Fibroblast of skin of left quadriceps (primary cell): ENCODE results near the gene CLEC1B.
"Not testable (repeated sequence)": the region's sequence is repeated elsewhere in the genome, so short reads cannot be mapped to it uniquely, and the experiment has no call there.

Source experiments
- DNase-seq, 2 experiments: peaks; one replicate each; pipeline ENCODE4 v3.0.0-alpha.2; 2013; ENCODE audit warnings: low read depth in 2 of 2

The CLEC1B gene

GRCh38 chr12:9974731-9975130 is 24.2 kb downstream of the CLEC1B start:
- DNase-seq: not testable (repeated sequence)

DNA sequence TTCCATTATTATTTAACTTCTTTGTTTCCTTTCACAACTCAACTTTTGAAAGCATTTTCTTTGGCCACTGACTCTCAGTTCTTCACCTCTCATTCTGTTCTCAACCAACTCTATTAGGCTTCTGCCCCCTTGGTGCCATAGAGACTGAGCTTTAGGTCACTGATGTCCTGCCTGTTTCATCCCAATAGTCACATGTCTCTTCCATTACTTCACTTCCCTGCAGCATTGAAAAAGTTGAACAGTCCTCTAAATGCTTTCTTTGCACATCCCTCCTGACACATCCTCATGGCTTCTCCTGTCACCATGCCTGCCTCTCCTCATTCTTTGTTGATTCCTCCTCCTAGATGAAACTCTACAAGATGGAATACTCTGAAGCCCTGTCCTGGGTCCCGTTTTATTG is 25.0 kb downstream of the CLEC1B start:
- no peak for DNase-seq

DNA sequence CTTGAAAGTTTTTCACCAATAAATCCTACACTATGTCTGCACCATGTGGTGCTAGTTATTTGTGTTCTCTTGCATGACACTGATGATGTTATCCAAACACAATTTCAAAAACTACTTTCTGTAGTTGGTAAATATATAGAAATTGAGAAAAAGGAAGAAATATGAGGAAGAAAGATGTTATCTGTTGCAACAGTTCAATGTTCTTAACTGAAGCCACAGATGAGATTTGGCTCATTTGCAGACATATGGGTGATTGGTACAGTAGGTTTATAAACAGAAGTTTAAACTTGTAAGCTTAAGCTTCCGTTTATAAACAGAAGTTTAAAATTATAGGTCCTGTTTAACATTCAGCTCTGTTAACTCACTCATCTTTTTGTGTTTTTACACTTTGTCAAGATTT is 27.7 kb downstream of the CLEC1B start, which contains the start of gene CLEC12A:
CLEC12A (plus strand) TSS at position 229 of the 400 bp plus-strand sequence. CDS start 188 bp downstream, outside the sequence.
- DNase-seq: no peak

- DNase-seq: no peak
Measured at GRCh38 chr12:9969673-9970072, 29.2 kb downstream of the CLEC1B start.

DNA sequence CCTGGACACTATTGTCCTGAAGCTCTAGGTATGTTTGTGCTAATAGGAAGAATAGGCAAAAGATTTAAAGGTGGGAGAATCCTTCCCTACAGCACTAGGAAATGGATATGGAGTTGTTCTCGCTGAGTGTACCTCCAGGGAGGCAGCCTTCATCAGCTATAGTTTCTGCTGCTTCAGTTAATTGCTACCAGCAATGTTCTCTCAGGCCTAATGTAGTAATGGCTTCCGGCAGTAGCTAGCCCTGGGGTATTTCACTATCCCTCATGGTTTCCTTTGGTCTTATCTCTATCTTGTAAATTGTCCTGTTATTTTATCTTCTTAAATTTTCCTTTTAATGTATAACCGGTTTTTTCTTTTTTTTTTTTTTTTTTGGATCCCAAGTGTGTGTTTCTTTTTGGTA is 37.0 kb downstream of the CLEC1B start:
- DNase-seq: no peak

DNA sequence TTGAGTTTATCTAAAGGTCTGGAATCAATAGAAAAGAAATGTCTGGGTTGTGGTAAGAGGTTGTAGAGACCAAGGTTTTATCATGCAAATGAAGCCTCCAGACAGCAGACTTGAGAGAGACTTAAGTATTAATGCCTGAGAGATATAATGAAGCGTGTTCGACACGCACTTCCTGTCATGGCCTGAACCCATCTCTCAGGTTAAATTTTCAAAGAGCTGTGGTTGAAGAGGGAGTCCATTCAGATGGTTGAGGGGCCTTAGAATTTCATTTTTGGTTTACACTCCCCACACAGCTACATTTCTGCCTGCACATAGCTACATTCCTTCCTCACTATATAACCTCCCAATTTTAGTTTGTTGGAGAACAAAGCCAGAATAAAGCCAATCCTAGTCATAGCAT is 37.8 kb downstream of the CLEC1B start:
- DNase-seq: no peak

- no peak for DNase-seq
Measured at GRCh38 chr12:9960590-9960989, 38.3 kb downstream of the CLEC1B start.

DNA sequence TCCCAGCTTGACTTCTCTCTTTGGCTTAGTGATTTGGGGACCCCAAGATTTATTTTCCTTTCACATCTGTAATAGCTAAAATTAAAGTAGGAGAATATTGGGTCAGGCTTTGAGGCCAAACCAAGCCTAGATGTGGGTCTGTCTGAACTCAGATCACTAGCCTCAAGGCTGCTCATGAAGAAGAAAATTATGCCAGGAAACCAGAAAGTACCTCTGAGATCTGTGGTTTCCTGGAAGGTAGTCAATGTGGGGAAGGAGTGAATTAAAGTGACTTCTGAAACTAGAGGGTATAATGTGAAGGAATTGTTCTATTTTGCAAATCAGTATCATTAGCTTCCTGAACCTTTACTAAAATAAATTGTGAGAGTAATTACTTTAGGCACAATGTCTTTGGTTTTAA is 41.1 kb downstream of the CLEC1B start:
- no peak for DNase-seq

- DNase-seq: not testable (repeated sequence)
Measured at GRCh38 chr12:9952954-9953729, 45.8 kb downstream of the CLEC1B start.

DNA sequence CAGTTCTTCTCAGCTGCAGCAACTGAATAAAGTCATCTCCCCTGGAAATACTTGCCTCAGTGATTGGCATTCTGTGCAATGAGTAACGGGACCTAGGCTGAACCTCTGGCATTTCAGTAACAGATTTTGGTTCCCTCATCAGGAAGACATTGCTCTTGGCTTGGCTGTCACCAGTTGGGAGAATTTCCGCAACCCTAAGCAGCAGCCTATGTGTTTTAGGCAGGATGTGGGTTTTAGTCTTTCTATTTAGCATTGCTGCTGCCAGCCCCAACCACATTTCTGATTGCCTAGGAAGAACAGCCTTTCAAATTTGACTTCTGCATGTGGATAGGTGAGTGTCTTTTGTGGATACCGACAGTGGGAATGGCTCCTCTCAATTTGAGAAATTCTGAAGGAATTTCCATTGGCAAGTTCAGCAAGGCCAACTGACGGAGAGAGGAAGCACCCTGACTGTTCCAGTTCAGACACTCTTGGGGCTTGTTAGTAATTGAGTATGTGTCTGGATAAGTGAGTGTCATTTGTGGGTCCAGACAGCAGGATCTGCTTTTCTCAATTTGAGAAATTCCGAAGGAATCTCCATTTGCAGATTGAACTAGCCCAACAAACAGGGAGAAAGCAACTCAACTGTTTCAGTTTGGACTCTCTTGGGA is 47.8 kb downstream of the CLEC1B start:
- no peak for DNase-seq

DNA sequence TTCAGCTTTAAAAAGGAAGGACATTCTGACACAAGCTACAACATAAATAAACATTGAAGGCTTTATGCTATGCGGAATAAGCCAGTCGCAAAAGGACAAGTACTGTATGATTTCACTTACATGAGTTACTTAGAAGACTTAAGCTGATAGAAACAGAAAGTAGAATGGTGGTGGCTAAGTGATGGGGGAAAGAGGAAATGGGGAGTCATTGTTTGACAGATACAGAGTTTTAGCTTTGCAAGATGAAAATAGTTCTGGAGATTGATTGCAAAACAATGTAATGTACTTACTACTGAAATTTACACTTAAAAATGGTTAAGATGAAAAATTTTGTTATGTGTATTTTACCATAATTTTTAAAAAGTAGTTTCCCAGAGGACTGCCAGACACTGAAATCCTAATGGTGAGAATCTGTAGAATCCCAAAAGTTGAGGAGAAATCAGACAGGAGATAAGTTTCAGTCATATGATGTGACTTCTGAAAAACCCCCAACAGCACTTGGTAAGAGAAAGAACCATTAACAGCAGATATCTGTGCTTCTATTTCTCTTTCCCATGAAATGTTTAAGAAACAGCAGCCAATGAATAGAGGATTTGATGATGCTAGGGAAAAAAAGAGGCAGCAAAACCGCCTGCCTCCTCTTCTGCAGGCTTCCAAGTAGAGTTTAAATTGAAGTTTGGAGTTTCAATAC is 50.2 kb downstream of the CLEC1B start:
- no peak for DNase-seq

- DNase-seq: no peak
Measured at GRCh38 chr12:9947674-9948073, 51.2 kb downstream of the CLEC1B start.

DNA sequence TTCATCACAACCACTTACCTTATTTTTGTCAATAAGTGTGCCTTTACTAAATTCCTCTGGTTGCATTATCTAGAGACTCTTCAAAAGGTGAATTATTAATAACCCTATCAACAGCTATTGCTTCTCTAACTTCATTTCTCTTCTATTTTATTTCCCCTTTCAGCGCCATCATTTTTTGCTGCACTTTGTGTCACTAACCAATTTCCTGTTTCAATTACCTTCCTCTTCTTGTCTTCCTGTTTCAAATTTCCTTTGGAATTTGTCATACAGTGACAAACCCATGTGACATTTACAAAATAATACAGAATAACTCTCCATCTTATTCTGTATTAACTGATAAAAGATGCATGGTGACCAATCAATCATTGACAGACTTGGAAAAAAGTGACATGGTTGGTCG is 54.5 kb downstream of the CLEC1B start:
- DNase-seq: no peak

DNA sequence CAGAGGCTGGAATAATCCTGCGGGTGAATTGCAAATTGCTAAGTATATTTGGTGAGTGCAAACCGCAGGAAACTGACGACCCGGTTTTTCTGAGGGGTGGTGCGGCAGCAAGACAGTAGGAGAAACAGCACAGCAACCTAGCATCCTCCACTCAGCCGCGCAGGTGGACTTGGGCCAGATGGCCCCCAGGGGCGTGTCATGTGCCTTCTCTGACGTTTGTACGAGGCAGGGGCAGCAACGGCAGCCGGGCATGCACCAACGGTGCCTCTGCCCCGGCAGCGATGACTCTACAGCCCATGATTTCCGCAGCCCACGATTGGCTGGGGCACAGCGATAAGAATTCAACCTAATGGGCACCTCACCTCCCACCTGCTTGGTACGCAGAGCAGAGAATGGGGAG is 55.7 kb downstream of the CLEC1B start:
- no peak for DNase-seq
